ENCODE measurements around the gene ACD. TPM values are rescaled to one million over a fixed set of nuclear protein-coding genes. Genes with fewer than 3 reads are reported as not detected.

The ACD gene
- total RNA-seq, 3 donors from 2014 or later: 19.4 to 20.6 (median 19.8) TPM

DNA sequence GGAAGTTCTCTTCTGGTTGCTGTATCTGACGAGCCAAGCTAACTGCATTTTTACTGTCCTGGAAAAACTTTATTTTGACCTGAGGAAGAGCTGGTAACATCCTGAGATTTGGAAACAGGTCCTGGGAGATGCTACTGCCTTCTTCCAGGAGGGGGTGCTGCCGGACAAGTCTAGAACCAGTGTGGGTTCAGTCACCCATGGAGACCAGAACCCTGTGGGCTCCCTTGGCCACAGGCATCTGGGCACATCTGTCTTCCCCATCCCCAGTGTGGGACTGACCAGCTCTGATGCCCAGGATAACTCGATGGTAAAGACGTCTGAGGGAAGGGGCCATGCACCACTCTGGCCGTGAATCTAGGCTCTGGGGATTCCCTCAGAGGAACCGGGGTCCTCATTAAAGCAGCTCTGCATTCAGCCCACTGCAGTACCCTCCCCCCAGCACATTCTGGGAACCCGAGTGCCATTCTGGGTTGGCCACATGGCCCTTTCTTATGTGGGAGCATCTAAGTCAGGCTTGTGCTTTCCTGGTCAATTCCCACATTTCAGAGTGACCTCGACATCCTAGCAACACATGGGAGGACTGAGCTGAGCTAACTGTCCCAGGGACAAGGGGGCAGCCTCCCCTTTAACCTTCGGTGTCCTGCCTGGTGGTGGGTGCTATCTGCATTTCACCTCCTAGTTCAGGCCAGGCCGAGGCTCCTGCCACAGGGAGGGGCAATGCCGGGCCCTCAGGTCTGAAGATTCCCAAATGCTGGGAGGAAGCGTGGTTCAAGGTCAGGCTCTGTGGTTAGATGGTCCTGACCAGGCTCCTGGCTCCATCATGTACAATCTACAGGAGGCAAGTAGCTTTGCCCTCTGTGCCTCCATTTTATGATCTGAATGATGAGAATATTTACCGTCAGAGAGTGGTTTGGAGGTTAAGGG, 12.9 kb upstream of the ACD start:
- peak; percentile 53 to 74 for DNase-seq (ENCODE audit: low spot score in 2 of 2)
- Histone ChIP-seq H3K27ac (peak overlapping the region; percentile 76 to 80), H3K4me1 (peaks cover 0 to 18% of the 10 kb centered on the region in 2 donors), H3K36me3 (no peaks in the 10 kb centered on the region), H3K27me3 (no peaks in the 10 kb centered on the region), H3K9me3 (no peaks in the 10 kb centered on the region), H3K4me3 (no peak overlapping the region)
- TF ChIP-seq POLR2A (IDR thresholded peaks at IDR 0.05) (no peak), CTCF (IDR thresholded peaks at IDR 0.05) (peak; percentile 63 to 75 (median 71))
- intact Hi-C loops (cut with DNase I; ENCODE audit: low total_unique reads): no loop called here

- no peak overlapping the region for H3K4me3 ChIP-seq
- H3K27ac ChIP-seq: peak overlapping the region; percentile 76 to 80
- TF ChIP-seq CTCF (IDR thresholded peaks at IDR 0.05): no peak
- no peaks in the 10 kb centered on the region for H3K36me3 ChIP-seq
- no peaks in the 10 kb centered on the region for H3K27me3 ChIP-seq
- peaks cover 5 to 21% of the 10 kb centered on the region in 2 donors for H3K4me1 ChIP-seq
- H3K9me3 ChIP-seq: no peaks in the 10 kb centered on the region
- no peak for DNase-seq (ENCODE audit: low spot score in 2 of 2)
- intact Hi-C loops (cut with DNase I; ENCODE audit: low total_unique reads): no loop called here
These were observed 12.2 kb upstream of the ACD start for GRCh38 chr16:67672306-67672705.

GRCh38 chr16:67669499-67670101, 9.5 kb upstream of the ACD start:
- H3K27ac ChIP-seq: no peak overlapping the region
- peak in 1 of 2 donors; percentile 48 for DNase-seq (ENCODE audit: low spot score in 2 of 2)
- peaks cover 14 to 24% of the 10 kb centered on the region in 2 donors for H3K4me1 ChIP-seq
- TF ChIP-seq CTCF (IDR thresholded peaks at IDR 0.05) (no peak), POLR2AphosphoS5 (IDR thresholded peaks at IDR 0.05) (no peak), POLR2A (IDR thresholded peaks at IDR 0.05) (no peak)
- H3K27me3 ChIP-seq: no peaks in the 10 kb centered on the region
- no peak overlapping the region for H3K4me3 ChIP-seq
- intact Hi-C loops (cut with DNase I; ENCODE audit: low total_unique reads): loop anchor here (10.0 kb wide), 1 partner anchor 135 kb away; the partner anchor contains the start of genes RANBP10 and TSNAXIP1
- no peaks in the 10 kb centered on the region for H3K9me3 ChIP-seq
- H3K36me3 ChIP-seq: no peaks in the 10 kb centered on the region

- TF ChIP-seq POLR2A (IDR thresholded peaks at IDR 0.05): no peak
- TF ChIP-seq POLR2AphosphoS5 (IDR thresholded peaks at IDR 0.05): no peak
- no peak for TF ChIP-seq CTCF (IDR thresholded peaks at IDR 0.05)
- Histone ChIP-seq H3K9me3 (no peaks in the 10 kb centered on the region), H3K27ac (peak overlapping the region; percentile 89 to 97), H3K4me1 (peaks cover 14 to 17% of the 10 kb centered on the region in 2 donors), H3K36me3 (no peaks in the 10 kb centered on the region), H3K4me3 (no peak overlapping the region), H3K27me3 (no peaks in the 10 kb centered on the region)
- peak in 1 of 2 donors; percentile 46 for DNase-seq (ENCODE audit: low spot score in 2 of 2)
- intact Hi-C loops (cut with DNase I; ENCODE audit: low total_unique reads): loop anchor here (10.0 kb wide), 1 partner anchor 136 kb away; the partner anchor contains the start of genes RANBP10 and TSNAXIP1
These were observed 8.6 kb upstream of the ACD start for GRCh38 chr16:67668495-67669157.

Data from breast epithelium (tissue), 4 donors.